ENCODE results near the gene SLC29A3.
"Not testable (repeated sequence)": the region's sequence is repeated elsewhere in the genome, so short reads cannot be mapped to it uniquely, and the experiment has no call there.

SLC29A3 gene

GRCh38 chr10:71354776-71355175 lies 35.7 kb downstream of the SLC29A3 start:
- TF ChIP-seq CTCF (IDR thresholded peaks at IDR 0.05; ENCODE audit: borderline replicate concordance, insufficient read depth, low read depth, low read length), result no peak
- H3K4me3 ChIP-seq (ENCODE audit: low read depth, low read length), result no peak overlapping the region

- H3K4me3 ChIP-seq (ENCODE audit: low read depth, low read length), result no peak overlapping the region
- TF ChIP-seq CTCF (IDR thresholded peaks at IDR 0.05; ENCODE audit: borderline replicate concordance, insufficient read depth, low read depth, low read length), result no peak
Observed at GRCh38 chr10:71355886-71356285, 36.8 kb downstream of the SLC29A3 start.

- no peak overlapping the region for H3K4me3 ChIP-seq (ENCODE audit: low read depth, low read length)
- TF ChIP-seq CTCF (IDR thresholded peaks at IDR 0.05; ENCODE audit: borderline replicate concordance, insufficient read depth, low read depth, low read length), result no peak
Observed at GRCh38 chr10:71357792-71358265, 38.8 kb downstream of the SLC29A3 start.

GRCh38 chr10:71358277-71358676 lies 39.2 kb downstream of the SLC29A3 start:
- H3K4me3 ChIP-seq (ENCODE audit: low read depth, low read length), result no peak overlapping the region
- TF ChIP-seq CTCF (IDR thresholded peaks at IDR 0.05; ENCODE audit: borderline replicate concordance, insufficient read depth, low read depth, low read length), result no peak

GRCh38 chr10:71358906-71359305 lies 39.8 kb downstream of the SLC29A3 start:
- not testable (repeated sequence) for H3K4me3 ChIP-seq (ENCODE audit: low read depth, low read length)

GRCh38 chr10:71359364-71360046 lies 40.4 kb downstream of the SLC29A3 start:
- no peak for TF ChIP-seq CTCF (IDR thresholded peaks at IDR 0.05; ENCODE audit: borderline replicate concordance, insufficient read depth, low read depth, low read length)
- H3K4me3 ChIP-seq (ENCODE audit: low read depth, low read length), result no peak overlapping the region

GRCh38 chr10:71360735-71361134 lies 41.7 kb downstream of the SLC29A3 start:
- TF ChIP-seq CTCF (IDR thresholded peaks at IDR 0.05; ENCODE audit: borderline replicate concordance, insufficient read depth, low read depth, low read length), result no peak
- no peak overlapping the region for H3K4me3 ChIP-seq (ENCODE audit: low read depth, low read length)

Data from GM12875 (cell line).